GM19397 (cell line): Measurements from ENCODE around the gene CD2AP.

Source experiments
- ATAC-seq: cut with Tn5 transposase; IDR thresholded peaks from one replicate; pipeline ENCODE4 v1.9.1; 2021; ENCODE audit warnings: mild to moderate bottlenecking, moderate library complexity; ENCODE audit not compliant: unreplicated experiment

CD2AP gene

GRCh38 chr6:47671777-47672176 lies 194.2 kb downstream of the CD2AP start:
- ATAC-seq = no peak

GRCh38 chr6:47672816-47673215 lies 195.2 kb downstream of the CD2AP start:
- no peak for ATAC-seq

GRCh38 chr6:47674673-47675072 lies 197.1 kb downstream of the CD2AP start:
- no peak for ATAC-seq
